ENCODE data around the gene MCRIP2.

- no peak for TF ChIP-seq TAF1 (IDR thresholded peaks at IDR 0.05; ENCODE audit: borderline replicate concordance, low read depth, low read length)
- no peak for TF ChIP-seq POLR2A (IDR thresholded peaks at IDR 0.05; ENCODE audit: low read depth, low read length)
These were observed 24.9 kb downstream of the MCRIP2 start for GRCh38 chr16:666572-666971.
